ENCODE measurements around the gene PRSS56. TPM values are rescaled to one million over a fixed set of nuclear protein-coding genes. Genes with fewer than 3 reads are reported as not detected.
"Not testable (repeated sequence)": the region's sequence is repeated elsewhere in the genome, so short reads cannot be mapped to it uniquely, and the experiment has no call there.

The PRSS56 gene
- total RNA-seq, 1 donor from 2014 or later, result 52.4 TPM

DNA sequence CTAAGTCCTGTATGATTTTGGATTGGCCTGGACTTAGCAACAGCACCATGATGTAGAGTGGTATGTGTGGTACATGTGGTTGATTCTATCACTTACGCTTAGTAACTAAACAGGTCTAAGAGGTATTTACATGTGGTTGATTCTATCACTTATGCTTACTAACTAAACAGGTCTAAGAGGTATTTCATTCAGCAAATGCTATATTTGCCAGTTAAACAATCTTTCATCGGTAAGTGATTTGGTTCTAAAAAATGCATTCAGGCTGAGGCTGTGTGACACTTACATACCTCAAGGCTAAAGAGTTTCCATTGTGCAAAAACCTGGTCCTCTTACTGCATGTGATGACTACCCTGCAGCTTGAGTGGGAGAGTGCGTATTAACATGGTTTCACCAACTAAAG lies 43.4 kb downstream of the PRSS56 start:
- Mint-ChIP-seq H3K9me3 (no peaks in the 10 kb centered on the region), H3K27ac (ENCODE audit: unreplicated experiment) (no peak overlapping the region), H3K36me3 (ENCODE audit: low read depth) (peaks cover 14% of the 10 kb centered on the region), H3K27me3 (ENCODE audit: low read depth) (no peaks in the 10 kb centered on the region), H3K4me3 (no peak overlapping the region), H3K4me1 (no peaks in the 10 kb centered on the region)
- TF ChIP-seq, protein P1, sequence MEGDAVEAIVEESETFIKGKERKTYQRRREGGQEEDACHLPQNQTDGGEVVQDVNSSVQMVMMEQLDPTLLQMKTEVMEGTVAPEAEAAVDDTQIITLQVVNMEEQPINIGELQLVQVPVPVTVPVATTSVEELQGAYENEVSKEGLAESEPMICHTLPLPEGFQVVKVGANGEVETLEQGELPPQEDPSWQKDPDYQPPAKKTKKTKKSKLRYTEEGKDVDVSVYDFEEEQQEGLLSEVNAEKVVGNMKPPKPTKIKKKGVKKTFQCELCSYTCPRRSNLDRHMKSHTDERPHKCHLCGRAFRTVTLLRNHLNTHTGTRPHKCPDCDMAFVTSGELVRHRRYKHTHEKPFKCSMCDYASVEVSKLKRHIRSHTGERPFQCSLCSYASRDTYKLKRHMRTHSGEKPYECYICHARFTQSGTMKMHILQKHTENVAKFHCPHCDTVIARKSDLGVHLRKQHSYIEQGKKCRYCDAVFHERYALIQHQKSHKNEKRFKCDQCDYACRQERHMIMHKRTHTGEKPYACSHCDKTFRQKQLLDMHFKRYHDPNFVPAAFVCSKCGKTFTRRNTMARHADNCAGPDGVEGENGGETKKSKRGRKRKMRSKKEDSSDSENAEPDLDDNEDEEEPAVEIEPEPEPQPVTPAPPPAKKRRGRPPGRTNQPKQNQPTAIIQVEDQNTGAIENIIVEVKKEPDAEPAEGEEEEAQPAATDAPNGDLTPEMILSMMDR (conservative IDR thresholded peaks at IDR 0.05), result no peak
- no peak for DNase-seq (ENCODE audit: low read depth, low spot score)

DNA sequence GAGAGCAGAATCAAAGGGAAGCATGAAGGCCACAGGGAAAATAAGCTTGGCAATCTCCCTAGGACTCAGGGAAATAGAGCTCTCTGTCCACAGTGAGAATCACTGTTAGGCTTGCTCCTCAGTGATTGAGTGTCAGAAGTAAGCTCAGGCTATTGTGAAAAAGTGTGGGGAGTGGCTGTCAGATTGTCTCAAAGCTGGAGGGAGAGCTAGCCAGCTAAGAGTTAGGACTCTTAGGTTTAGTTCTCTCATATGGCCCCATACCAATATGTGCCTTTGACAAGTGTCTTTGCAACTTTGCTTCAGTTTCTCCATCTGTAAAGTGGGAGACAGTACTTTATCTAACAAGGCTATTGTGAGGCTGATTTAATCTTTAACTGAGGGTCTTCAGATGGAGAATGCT lies 47.5 kb downstream of the PRSS56 start:
- Mint-ChIP-seq H3K27ac (ENCODE audit: unreplicated experiment) (peak overlapping the region; percentile 79), H3K36me3 (ENCODE audit: low read depth) (peaks cover 19% of the 10 kb centered on the region), H3K9me3 (no peaks in the 10 kb centered on the region), H3K27me3 (ENCODE audit: low read depth) (no peaks in the 10 kb centered on the region), H3K4me1 (peaks cover 7% of the 10 kb centered on the region), H3K4me3 (no peak overlapping the region)
- TF ChIP-seq, protein P1 (conservative IDR thresholded peaks at IDR 0.05), result no peak
- DNase-seq (ENCODE audit: low read depth, low spot score), result no peak

DNA sequence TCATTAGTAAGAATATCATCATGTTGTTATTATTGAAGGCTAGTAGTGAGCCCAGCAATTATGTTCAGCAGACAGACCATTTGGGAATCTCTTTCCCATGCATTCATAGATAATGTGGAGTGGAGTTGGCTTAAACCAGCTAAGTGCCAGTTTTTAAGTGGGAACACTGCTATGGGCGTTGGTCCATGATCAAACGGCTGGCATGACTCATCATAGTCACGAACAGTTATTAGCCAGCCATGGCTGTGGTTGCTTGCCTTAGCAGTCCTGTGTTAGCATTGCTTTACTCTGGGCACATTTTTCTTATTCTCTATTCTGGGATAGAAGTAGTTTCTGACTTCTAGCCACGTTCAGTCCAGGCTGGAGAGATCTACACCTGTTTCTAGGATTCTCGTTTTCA lies 48.0 kb downstream of the PRSS56 start:
- no peaks in the 10 kb centered on the region for H3K9me3 Mint-ChIP-seq
- no peaks in the 10 kb centered on the region for H3K27me3 Mint-ChIP-seq (ENCODE audit: low read depth)
- H3K4me1 Mint-ChIP-seq, result peaks cover 7% of the 10 kb centered on the region
- TF ChIP-seq, protein P1 (conservative IDR thresholded peaks at IDR 0.05), result no peak
- no peak for DNase-seq (ENCODE audit: low read depth, low spot score)
- H3K27ac Mint-ChIP-seq (ENCODE audit: unreplicated experiment), result no peak overlapping the region
- H3K36me3 Mint-ChIP-seq (ENCODE audit: low read depth), result peaks cover 19% of the 10 kb centered on the region
- no peak overlapping the region for H3K4me3 Mint-ChIP-seq

DNA sequence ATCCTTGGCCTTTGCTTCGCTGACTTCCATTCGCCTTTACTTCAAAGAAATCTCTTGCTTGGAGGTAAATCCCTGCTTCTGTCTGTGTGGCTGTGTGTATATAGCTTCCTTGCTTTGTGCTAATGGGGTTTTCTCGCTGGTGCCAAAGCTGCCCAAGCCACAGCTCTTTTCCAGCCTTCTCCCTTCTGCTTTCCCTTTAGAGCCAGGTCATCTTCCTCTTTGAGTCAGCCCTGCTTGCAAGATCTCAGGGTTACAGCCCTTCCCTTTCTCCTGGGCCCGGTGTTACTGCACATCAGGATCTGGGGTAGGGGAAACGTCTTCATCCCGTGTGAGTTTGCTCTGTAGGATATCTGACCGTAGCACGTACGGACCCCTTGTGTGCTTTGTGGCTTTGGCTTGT lies 49.4 kb downstream of the PRSS56 start:
- no peak overlapping the region for H3K27ac Mint-ChIP-seq (ENCODE audit: unreplicated experiment)
- TF ChIP-seq, protein P1 (conservative IDR thresholded peaks at IDR 0.05), result no peak
- H3K36me3 Mint-ChIP-seq (ENCODE audit: low read depth), result peaks cover 19% of the 10 kb centered on the region
- DNase-seq (ENCODE audit: low read depth, low spot score), result no peak
- H3K4me3 Mint-ChIP-seq, result no peak overlapping the region
- H3K4me1 Mint-ChIP-seq, result peaks cover 19% of the 10 kb centered on the region
- no peaks in the 10 kb centered on the region for H3K27me3 Mint-ChIP-seq (ENCODE audit: low read depth)
- no peaks in the 10 kb centered on the region for H3K9me3 Mint-ChIP-seq

DNA sequence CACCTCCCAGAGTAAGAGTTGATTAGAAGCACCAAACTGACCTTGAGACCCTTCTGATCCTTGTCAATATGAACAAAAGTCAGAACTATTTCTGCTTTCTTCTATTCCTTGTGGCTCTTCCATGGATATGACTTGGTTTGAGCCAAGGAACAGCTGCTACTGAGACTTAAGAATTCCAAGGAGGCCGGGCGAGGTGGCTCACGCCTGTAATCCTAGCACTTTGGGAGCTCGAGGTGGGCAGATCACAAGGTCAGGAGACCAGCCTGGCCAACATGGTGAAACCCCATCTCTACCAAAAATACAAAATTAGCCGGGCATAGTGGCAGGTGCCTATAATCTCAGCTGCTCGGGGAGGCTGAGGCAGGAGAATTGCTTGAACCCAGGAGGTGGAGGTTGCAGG lies 50.3 kb downstream of the PRSS56 start:
- not testable (repeated sequence) for H3K9me3 Mint-ChIP-seq; H3K27me3 Mint-ChIP-seq (ENCODE audit: low read depth); H3K4me3 Mint-ChIP-seq; H3K27ac Mint-ChIP-seq (ENCODE audit: unreplicated experiment); DNase-seq (ENCODE audit: low read depth, low spot score)
- H3K36me3 Mint-ChIP-seq (ENCODE audit: low read depth), result peaks cover 19% of the 10 kb centered on the region
- H3K4me1 Mint-ChIP-seq, result peaks cover 21% of the 10 kb centered on the region

DNA sequence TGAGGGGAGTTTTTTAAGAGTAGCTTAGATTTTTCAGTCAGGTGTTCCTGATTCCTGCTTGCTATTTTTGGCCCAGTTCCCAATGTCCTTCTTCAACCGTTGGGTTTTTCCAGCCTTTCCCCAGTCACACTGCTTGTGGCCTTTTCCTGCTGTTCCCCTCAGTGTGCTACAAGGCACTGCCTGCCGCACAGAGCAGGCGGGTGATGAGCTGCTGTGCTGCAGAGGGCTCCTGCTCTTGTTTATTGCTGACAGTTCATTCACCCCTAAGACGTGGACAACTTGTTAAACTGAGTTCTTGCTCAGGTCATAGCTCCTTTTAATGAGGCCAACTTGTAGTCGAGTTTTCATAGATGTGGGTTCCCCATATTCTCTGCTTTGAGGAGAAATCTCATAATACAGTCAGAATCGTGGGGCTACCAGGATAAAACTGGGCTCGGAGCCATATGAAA lies 50.9 kb downstream of the PRSS56 start:
- H3K36me3 Mint-ChIP-seq (ENCODE audit: low read depth), result peaks cover 17% of the 10 kb centered on the region
- peaks cover 21% of the 10 kb centered on the region for H3K4me1 Mint-ChIP-seq
- DNase-seq (ENCODE audit: low read depth, low spot score), result no peak
- no peak overlapping the region for H3K4me3 Mint-ChIP-seq
- H3K9me3 Mint-ChIP-seq, result no peaks in the 10 kb centered on the region
- H3K27me3 Mint-ChIP-seq (ENCODE audit: low read depth), result no peaks in the 10 kb centered on the region
- TF ChIP-seq, protein P1 (conservative IDR thresholded peaks at IDR 0.05), result no peak
- H3K27ac Mint-ChIP-seq (ENCODE audit: unreplicated experiment), result peak overlapping the region; percentile 45
